AG10803 (cell line): ENCODE results near the gene CACNA1S.

Source experiments
- DNase-seq: peaks from one replicate; pipeline ENCODE4 v3.0.0; 2010; ENCODE audit warnings: low read depth
- H3K4me3 ChIP-seq: 2 replicates; pipeline ENCODE4 v1.5.1; 2011; ENCODE audit warnings: mild to moderate bottlenecking, low read length, control low read depth
- TF ChIP-seq, protein P1 (sequence below): conservative IDR thresholded peaks from 2 replicates; pipeline ENCODE4 v1.5.1; 2011; ENCODE audit warnings: mild to moderate bottlenecking, low read length, control low read depth, inconsistent platforms

CACNA1S gene

DNA sequence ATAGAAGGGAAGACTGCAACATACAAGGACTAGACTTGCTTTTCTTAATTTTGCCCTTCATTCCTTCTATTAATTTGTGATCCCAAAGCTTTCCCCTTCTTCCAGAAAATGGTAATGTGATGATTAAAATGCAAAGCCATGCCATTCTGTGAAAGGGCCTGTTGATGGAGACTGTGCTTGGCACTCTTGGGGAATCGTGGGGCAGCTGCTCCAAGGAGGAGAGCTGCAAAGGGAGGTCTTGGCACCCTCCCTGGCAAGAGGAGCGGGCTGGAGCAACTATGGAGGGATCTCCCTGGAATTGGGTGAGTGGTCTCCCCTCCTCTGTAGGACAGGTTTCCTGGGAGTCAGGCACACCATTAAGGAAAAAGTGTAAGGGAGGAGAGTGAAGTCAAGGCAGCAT is 16.6 kb downstream of the CACNA1S start:
- TF ChIP-seq, protein P1, sequence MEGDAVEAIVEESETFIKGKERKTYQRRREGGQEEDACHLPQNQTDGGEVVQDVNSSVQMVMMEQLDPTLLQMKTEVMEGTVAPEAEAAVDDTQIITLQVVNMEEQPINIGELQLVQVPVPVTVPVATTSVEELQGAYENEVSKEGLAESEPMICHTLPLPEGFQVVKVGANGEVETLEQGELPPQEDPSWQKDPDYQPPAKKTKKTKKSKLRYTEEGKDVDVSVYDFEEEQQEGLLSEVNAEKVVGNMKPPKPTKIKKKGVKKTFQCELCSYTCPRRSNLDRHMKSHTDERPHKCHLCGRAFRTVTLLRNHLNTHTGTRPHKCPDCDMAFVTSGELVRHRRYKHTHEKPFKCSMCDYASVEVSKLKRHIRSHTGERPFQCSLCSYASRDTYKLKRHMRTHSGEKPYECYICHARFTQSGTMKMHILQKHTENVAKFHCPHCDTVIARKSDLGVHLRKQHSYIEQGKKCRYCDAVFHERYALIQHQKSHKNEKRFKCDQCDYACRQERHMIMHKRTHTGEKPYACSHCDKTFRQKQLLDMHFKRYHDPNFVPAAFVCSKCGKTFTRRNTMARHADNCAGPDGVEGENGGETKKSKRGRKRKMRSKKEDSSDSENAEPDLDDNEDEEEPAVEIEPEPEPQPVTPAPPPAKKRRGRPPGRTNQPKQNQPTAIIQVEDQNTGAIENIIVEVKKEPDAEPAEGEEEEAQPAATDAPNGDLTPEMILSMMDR = no peak
- no peak overlapping the region for H3K4me3 ChIP-seq
- DNase-seq = no peak

DNA sequence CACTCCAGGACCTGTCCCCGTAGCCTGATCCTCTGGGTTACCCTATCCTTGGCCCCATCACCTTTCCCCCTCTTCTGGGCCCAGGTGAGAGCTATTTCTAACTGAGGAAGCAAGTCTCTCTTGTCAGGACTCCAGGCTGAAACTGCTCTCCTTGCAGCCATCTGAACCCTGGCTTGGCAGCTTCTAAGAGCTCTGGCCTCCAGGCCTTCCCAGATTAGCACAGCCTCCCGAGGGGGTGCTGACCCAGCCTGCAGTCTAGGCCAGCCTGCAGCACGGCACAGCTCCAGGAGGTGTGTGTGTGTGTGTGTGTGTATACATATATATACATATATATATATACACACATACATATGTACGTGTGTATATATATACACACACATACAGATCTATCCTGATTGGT is 17.4 kb downstream of the CACNA1S start:
- no peak overlapping the region for H3K4me3 ChIP-seq
- TF ChIP-seq, protein P1 = no peak
- no peak for DNase-seq

DNA sequence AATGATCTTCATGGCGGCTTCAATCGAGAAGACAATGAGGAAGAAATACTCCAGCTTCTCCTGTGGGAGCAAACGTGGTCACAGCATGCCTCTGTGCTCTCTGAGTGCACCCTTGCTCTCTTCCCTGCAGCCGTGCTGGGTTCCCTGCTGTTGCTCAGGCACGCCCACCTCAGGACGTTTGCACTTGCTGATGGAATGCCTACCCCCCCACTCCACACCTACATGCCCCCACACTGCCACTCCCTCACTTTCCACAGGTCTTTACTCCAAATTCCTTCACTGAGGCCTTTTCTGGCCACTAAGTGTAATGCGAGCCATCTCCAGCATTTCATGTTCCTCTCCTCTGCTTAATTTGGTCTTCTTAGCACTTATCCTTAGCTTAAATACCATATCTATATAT is 18.3 kb downstream of the CACNA1S start:
- no peak overlapping the region for H3K4me3 ChIP-seq
- TF ChIP-seq, protein P1 = no peak
- DNase-seq = no peak

DNA sequence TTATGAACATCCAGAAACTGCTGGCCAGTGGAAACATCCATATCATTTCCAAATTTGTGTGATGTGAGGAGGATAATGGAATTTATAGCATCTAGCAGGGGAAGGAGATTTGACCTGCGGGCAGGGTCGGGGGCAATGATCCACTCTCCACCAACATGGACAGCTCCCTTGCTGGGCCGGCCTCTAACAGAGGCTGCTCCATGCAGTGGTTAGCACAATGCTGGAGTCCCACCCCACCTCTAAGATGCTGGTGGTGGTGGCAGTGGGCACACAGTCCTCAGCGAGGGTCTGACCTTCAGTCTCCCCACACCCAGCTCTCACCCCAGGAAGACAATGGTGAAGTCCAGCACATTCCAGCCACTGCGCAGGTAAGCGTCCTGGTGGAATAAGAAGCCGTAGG is 18.7 kb downstream of the CACNA1S start:
- TF ChIP-seq, protein P1 = no peak
- no peak for DNase-seq
- H3K4me3 ChIP-seq = no peak overlapping the region

DNA sequence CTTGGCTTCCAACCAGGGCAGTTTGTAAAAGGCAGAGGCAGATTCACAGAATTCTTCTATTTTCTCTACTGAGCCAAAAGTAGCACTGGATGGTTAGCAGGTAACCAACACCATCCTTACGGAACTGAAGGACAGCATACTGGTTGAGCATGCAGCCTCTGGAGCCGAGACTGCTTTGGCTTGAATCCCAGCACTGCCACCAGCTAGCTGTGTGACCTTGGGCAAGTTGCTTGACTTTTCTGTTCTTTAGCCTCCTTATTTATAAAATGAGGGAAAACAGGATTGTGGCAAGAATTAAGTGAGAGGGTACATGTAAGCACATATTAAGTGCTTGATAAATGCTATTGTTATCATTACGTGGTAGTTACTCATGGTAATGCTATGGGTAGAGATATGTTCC is 19.5 kb downstream of the CACNA1S start:
- H3K4me3 ChIP-seq = no peak overlapping the region
- DNase-seq = no peak
- TF ChIP-seq, protein P1 = no peak

DNA sequence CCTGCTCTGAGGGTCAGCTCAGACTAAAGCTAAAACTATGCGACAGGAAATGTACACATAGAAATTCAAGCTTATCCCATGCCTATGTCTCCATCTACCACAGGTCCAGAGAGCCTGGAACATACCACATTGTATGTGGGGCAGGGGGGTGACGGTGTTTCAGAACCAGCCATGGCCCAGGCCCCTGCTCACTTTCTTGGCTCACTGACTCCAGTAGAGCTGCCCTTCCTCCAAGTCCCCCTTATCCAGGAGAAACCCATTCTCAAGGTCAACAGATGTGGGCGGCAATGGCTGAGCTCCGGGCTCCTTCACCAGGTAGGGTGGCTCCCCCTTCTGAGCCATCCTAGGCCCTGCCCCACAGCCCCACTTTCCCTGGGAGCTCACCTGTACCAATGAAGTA is 21.0 kb downstream of the CACNA1S start:
- DNase-seq = no peak
- no peak overlapping the region for H3K4me3 ChIP-seq
- TF ChIP-seq, protein P1 = no peak

DNA sequence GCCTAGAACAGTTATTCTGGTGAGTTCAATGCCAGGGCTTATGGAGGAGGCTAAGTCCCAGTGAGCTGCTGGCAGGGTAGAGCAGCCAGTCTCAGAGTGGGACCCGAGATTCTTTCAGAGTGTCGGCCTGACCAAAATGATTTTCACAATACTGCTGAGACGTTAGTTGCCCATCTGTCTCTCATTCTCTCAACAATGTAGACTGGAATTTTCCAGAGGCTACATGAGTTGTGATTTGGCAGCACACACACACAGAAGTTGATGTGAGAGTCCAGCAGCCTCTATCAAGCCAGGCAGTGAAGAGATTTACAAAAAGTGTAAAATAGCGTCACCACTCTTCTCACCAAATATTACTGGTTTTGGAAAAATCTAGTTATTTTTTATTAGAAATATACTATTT is 21.7 kb downstream of the CACNA1S start:
- no peak overlapping the region for H3K4me3 ChIP-seq
- DNase-seq = peak; percentile 46
- TF ChIP-seq, protein P1 = no peak
